Measurements from ENCODE around the gene EPG5.

- TF ChIP-seq CTCF (IDR thresholded peaks at IDR 0.05; ENCODE audit: poor library complexity, severe bottlenecking) (no peak), POLR2AphosphoS5 (IDR thresholded peaks at IDR 0.05) (no peak), REST (IDR thresholded peaks at IDR 0.05; ENCODE audit: borderline replicate concordance) (no peak), TAF1 (IDR thresholded peaks at IDR 0.05; ENCODE audit: low read depth) (no peak), MXI1 (conservative IDR thresholded peaks at IDR 0.05; ENCODE audit: poor library complexity, severe bottlenecking) (no peak), EZH2 (IDR thresholded peaks at IDR 0.05; ENCODE audit: borderline replicate concordance, insufficient read depth, low read length, poor library complexity, severe bottlenecking) (no peak), RAD21 (conservative IDR thresholded peaks at IDR 0.05) (no peak), EP300 (conservative IDR thresholded peaks at IDR 0.05; ENCODE audit: poor library complexity, severe bottlenecking) (no peak)
These were observed 40.0 kb upstream of the EPG5 start for GRCh38 chr18:46007165-46007564.
